GM18909 (cell line): ENCODE results near the gene CLK2.
A peak's percentile ranks its signal among the peaks of the same experiment; 100 is the strongest.
"Not testable (repeated sequence)": the region's sequence is repeated elsewhere in the genome, so short reads cannot be mapped to it uniquely, and the experiment has no call there.

Experiments
- ATAC-seq: cut with Tn5 transposase; IDR thresholded peaks from one replicate; pipeline ENCODE4 v1.9.1; 2021; ENCODE audit warnings: mild to moderate bottlenecking; ENCODE audit not compliant: unreplicated experiment, poor library complexity

CLK2 gene

GRCh38 chr1:155297384-155297783, 24.1 kb upstream of the CLK2 start:
- no peak for ATAC-seq

GRCh38 chr1:155296661-155297060, 23.4 kb upstream of the CLK2 start:
- ATAC-seq: no peak

DNA sequence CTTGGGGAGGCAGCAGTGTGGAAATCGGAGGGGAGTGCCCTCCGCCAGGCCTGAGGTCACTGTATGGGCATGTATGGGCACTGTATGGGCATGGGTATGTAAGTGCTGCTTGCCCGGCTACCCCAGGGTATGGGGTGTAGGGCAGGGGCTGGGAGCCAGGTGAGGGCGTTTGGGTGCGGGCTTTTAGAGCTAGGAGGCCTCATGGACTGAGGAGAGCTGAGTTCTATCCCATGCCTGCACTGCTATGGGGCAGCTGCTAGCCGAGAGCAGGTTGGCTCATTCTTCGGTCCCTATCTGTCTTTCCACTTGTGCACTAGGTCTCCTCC, 22.6 kb upstream of the CLK2 start:
- no peak for ATAC-seq

DNA sequence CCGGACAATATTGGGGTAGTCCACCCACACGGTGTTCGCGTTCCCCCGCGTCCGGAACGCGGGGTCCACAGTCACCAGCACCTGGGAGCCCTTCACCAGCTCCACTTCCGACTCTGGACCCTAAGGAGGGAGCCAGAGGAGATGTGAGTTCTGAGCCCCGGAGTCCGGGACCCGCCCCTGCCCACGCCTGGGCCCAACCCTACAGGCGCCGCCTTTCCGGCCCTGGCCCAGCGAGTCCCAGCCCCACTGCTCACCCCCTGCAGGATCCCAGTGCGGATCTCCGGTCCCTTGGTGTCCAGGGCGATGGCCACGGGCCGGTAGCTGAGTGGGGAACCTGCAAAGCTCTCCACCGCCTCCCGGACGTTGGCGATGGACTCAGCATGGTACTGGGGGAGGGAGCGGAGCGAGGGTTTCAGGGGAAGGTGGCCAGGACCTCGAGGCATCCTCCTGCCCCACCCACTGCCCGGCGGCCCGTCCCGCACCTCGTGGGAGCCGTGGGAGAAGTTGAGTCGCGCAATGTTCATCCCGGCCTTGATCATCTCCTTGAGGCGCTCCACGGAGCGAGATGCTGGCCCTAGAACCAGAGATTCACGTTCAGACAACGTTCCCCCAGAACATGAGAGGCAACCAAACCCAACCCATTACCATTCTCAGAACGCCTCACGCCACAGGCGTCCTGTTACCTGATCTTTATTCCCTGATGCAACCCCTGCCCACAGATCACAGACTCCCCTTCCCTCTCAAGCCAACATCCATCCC, 22.1 kb upstream of the CLK2 start:
- ATAC-seq: no peak

DNA sequence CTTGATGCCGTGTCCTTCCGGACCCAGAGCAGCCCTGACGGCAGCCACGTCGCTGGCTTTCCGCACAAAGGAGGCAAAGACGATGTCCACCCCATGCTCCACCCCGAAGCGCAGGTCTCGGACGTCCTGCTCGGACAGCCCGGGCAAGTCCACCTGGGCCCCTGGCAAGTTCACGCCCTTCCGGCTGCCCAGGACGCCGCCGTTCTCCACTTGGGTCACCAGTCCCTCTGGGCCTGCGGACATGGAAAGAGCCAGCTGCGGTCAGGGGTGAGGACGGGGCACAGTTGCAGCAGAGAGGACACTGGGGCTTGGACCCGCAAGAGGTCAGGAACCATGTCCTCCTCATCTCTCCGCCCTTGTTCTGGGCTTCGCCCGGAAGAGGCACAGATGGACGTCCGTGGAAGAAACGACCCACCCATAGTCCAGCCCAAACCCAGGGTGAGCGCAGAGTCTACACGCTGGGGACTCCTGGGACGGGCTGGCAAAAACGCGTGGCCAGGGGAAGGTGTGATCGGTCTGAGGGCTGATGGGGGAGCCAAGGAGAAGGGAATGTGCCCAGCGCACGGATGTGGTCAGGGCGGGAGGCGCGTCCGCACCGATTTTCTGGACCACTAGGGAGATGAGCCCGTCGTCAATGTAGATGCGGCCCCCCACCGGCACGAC, 21.3 kb upstream of the CLK2 start:
- no peak for ATAC-seq

DNA sequence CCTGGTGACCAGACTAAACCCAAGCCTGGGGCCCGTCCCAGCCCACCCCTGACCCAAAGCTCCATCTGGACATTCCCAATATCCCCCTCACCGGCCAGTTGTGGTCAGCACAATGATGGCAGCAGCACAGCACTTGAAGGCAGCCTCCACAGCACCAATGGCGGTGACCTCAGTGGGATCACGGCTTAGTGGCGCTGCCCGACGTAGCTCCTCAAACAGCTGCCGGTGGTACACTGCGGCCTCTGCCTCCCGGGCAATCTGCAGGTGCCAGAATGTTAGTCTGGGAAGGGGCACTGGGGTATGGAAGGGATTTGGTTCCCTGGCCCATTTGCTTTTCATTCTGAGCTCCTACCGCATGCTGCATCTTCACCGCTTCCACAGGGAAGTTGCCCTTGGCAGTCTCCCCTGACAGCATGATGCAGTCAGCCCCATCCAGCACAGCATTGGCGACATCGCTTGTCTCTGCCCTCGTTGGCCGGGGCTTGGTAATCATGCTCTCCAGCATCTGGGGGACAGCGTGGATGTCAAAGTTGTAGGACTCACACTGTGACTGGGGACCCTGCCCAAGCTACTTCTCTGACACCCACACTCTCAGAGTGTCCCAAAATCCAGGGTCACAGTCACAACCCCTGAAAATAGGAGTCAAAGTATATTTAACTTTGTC, 19.9 kb upstream of the CLK2 start:
- ATAC-seq: no peak

DNA sequence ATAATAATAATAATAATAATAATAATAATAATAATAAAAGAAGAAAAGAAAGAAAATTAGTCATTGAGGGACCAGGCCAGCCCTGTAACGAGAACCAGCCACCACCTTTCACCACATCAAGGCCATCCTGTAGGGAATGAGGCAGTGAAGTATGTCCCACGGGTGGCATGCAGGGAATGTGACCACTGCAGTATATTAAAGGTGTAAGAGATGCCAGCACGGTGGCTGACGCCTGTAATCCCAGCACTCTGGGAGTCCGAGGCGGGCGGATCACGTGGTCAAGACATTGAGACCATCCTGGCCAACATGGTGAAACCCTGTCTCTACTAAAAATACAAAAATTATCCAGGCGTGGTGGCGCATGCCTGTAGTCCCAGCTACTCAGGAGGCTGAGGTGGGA, 17.7 kb upstream of the CLK2 start:
- not testable (repeated sequence) for ATAC-seq

DNA sequence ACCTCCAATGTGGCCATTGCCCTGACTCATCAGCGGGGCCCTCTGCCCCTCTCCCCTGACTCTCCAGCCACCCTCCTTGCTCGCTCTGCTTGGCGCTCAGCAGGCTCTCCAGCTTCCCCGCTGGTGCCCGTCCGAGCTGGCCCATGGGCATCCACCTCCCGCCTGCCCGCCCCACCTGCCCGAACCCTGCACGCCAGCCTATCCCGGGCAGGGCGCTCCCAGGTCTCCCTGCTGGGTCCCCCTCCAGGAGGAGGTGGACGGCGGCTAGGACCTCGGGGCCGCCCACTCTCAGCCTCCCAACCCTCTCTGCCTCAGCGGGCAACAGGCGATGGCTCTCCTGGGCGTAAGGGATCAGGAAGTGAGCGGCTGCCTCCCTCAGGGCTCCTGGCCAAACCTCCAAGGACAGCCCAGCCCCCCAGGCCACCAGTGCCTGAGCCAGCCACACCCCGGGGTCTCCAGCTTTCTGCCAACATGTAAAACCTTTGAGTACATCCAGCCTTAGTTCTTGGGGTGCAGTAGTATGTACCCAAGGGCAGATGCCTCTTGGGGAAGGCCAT, 14.8 kb upstream of the CLK2 start:
- ATAC-seq: no peak

- no peak for ATAC-seq
These were observed 13.2 kb upstream of the CLK2 start for GRCh38 chr1:155286544-155286943.

- no peak for ATAC-seq
These were observed 12.3 kb upstream of the CLK2 start for GRCh38 chr1:155285631-155286044.

DNA sequence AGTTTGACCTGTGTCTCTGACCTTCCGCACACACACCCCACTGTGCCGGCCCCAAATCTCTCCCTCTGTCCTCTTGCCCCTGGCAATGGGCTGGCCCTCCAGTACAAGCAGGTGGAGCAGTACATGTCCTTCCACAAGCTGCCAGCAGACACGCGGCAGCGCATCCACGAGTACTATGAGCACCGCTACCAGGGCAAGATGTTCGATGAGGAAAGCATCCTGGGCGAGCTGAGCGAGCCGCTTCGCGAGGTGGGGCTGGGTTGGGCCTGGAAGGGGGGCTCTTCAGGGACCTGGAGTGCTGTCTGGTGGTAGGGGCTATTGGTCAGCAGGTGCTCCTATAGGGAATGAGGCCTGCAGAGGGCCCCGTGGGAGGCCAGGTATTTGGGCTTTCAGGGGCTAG, 11.8 kb upstream of the CLK2 start:
- ATAC-seq: no peak

DNA sequence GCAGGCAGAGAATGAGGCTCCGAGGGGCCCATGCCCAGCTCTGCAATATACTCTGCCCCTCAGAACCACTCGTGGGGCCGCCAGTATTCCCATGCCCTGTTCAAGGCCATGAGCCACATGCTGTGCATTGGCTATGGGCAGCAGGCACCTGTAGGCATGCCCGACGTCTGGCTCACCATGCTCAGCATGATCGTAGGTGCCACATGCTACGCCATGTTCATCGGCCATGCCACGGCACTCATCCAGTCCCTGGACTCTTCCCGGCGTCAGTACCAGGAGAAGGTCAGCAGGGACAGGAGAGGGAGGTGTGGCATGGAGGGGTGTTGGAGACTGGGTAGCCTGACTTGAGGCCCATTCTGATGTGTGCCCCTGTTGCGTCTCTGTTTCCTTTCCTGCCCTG, 11.2 kb upstream of the CLK2 start:
- ATAC-seq: no peak

- no peak for ATAC-seq
These were observed 9.3 kb upstream of the CLK2 start for GRCh38 chr1:155282488-155283091.

DNA sequence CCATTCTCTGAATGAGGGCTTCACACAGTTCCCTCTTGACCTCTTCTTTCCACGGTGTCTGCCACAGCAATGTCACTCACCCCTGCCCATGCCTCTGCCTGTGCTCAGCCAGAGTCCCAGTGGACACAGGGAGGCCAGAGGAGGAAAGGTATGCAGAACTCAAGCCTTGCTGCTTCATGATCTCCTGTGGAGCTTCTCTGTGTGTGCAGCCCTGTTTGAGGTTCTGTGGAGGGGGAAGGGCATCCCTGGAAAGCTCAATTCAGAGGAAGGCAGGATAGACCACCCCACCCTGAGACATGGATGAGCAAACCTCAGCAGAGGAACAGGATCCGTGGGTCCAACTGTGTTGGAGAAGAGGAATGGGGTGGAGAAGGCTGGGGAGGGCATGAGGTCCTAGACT, 6.0 kb upstream of the CLK2 start:
- ATAC-seq: no peak

- no peak for ATAC-seq
These were observed 5.4 kb upstream of the CLK2 start for GRCh38 chr1:155278689-155279160.

GRCh38 chr1:155277902-155278688, 4.8 kb upstream of the CLK2 start:
- no peak for ATAC-seq

DNA sequence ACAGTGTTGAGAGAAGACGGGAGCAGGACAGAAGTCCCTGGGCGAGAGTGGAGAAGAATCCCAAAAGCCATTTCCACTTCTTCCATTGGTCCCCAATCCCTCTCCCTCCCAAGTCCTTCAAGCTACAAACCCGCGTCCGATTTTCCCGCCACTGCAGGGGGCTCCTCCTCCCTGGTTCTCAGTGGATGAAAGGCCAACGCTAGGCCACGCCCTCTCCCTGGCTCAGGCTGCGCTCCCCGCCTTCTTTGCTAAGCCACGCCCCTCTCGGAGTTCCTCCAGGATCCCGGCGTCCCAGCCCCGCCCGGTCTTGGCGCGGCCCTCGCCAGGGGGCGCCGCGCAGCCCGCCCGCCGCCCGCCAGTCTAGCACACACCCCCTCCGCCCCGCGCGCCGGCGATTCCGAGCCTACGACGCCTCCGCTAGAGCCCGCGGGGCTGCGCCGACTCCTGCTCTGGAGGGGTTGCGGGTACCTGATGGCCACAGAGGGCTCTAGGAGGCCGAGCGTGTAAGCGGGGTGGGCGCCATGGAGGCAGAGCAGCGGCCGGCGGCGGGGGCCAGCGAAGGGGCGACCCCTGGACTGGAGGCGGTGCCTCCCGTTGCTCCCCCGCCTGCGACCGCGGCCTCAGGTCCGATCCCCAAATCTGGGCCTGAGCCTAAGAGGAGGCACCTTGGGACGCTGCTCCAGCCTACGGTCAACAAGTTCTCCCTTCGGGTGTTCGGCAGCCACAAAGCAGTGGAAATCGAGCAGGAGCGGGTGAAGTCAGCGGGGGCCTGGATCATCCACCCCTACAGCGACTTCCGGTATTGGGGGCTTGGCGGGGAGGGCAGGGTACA, 4.0 kb upstream of the CLK2 start, which contains the start of gene HCN3:
HCN3 (plus strand) TSS at position 394 of the 832 bp plus-strand sequence; CDS start at position 522, 128 bp downstream.
- ATAC-seq: peak; percentile 64

GRCh38 chr1:155272466-155273342, 600 bp downstream of the CLK2 start:
- peak; percentile 30 for ATAC-seq
